ENCODE data around the gene GRM7.

GRCh38 chr3:7397097-7397496 lies 536.2 kb downstream of the GRM7 start:
- no peak for TF ChIP-seq CCAR2 (IDR thresholded peaks at IDR 0.05; ENCODE audit: low read depth, low read length)
- TF ChIP-seq BCOR (IDR thresholded peaks at IDR 0.05), result no peak
- no peak for TF ChIP-seq SIN3A (IDR thresholded peaks at IDR 0.05; ENCODE audit: borderline replicate concordance in 2 of 2, control insufficient read depth in 1 of 2, low read depth in 2 of 2, low read length in 2 of 2)
- TF ChIP-seq PREB (CRISPR knock-in tag; IDR thresholded peaks at IDR 0.05), result no peak
- TF ChIP-seq CTCF (IDR thresholded peaks at IDR 0.05 in 2 of 3, conservative IDR thresholded peaks at IDR 0.05 in 1 of 3; ENCODE audit: insufficient read depth in 2 of 3, low read depth in 1 of 3, low read length in 3 of 3), result no peak
- TF ChIP-seq E4F1 (CRISPR knock-in tag; IDR thresholded peaks at IDR 0.05; ENCODE audit: borderline replicate concordance), result no peak
- no peak for TF ChIP-seq TCF7 (IDR thresholded peaks at IDR 0.05; ENCODE audit: borderline replicate concordance)
- TF ChIP-seq ZNF124 (CRISPR knock-in tag; IDR thresholded peaks at IDR 0.05), result no peak
- TF ChIP-seq HDAC6 (IDR thresholded peaks at IDR 0.05; ENCODE audit: low read depth, low read length), result no peak
- no peak for TF ChIP-seq ATF3 (IDR thresholded peaks at IDR 0.05)
- TF ChIP-seq ATF3 (CRISPR knock-in tag; conservative IDR thresholded peaks at IDR 0.05), result no peak
- no peak for TF ChIP-seq ZNF316 (IDR thresholded peaks at IDR 0.05)

All from K562 (cell line).